ENCODE data around the gene SMYD3. TPM values are rescaled to one million over a fixed set of nuclear protein-coding genes. Genes with fewer than 3 reads are reported as not detected.

Gene SMYD3
- total RNA-seq, 1 donor from 2014 or later = 27.9 TPM

DNA sequence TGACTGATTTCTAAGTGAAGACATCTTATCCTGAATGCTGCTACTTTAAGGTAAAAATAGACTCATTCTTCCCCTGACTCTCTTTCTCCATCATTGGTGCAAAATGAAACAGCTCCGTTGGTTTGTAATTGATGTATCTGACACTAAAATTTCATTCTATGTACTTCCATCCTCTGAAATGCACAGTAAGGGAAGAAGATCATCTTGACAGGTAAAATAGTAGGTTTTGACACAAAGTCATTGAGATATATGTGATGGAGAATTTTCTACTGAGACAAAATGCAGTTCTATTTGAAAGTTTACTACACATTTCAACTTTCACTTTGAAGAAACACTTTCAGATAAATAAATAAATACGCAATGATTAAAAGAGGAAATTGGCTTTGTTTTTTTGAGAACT, 348.9 kb downstream of the SMYD3 start:
- DNase-seq (ENCODE audit: extremely low read depth, low read depth, low spot score) = no peak

DNA sequence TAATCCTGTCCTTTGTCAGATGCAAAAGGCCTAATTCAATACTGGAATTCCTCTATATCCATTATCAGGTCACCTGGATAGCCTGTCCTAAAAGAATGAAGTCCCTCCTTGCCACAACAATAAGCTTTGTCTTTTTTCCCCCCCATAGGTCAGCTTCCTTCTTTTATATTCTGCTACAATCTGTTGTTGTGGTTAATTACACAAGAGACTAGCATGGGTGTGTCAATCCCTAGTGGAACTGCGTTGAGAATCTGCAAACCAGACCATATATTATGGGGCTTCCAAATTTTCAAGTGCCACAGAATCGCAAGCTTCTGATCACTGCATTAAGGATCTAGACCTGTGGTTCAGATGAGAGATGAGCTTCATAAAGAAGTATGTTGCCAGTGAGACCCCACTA, 349.6 kb downstream of the SMYD3 start:
- DNase-seq (ENCODE audit: extremely low read depth, low read depth, low spot score) = no peak

DNA sequence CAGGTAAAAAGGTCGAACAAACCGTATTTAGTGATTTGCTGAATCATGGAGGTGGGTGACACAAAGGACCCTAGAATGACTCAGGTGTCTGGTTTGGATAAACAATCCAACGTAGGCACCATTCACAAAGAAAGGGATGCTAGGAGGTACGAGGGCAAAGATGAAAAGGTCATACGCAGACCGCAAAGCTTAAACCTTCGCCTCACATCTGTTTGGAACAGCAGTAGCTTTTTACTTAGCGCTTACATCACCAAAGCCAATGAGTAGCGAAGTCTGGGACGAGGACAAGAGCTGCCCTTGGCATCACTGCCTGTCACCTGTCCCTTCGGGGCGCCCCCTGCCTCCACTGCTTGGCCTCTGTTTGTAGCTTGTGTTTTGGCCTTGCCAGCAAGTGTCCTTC, 350.2 kb downstream of the SMYD3 start:
- DNase-seq (ENCODE audit: extremely low read depth, low read depth, low spot score) = no peak

DNA sequence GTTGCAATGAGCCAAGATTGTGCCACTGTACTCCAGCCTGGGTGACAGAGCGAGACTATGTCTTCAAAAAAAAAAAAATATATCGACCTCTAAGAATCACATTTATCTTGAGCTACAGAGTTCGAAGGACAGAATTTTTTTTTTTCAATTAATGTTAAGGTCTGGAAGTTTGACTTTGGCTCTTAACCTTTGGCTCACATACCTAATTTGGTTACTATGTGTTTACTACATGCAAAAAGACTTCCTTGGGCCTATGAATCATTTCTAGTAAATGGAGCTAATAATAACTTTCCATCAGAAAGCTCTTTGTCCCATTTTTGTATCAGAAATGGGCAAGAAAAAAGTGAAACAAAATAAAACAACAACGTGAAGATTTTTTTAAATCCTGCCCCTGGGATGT, 351.2 kb downstream of the SMYD3 start:
- no peak for DNase-seq (ENCODE audit: extremely low read depth, low read depth, low spot score)

DNA sequence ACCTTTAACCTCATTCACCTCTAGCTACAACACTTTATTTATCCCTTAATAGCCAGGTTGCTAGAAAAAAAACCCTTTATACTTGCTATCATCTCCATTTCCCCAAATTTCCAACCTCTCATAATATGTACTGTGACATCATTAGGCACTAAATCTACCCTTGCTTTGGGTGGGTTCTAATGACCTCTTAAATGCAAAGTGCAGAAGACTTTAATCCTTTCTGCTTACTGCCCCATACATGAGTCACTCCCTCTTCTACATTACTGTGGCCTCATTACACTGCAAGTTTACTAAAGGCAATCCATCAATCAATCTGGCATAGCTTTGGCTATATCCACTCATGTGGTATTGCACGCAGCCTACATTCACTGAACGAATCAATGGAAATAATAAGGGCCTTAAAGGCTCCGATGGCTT, 353.3 kb downstream of the SMYD3 start:
- DNase-seq (ENCODE audit: extremely low read depth, low read depth, low spot score) = no peak

DNA sequence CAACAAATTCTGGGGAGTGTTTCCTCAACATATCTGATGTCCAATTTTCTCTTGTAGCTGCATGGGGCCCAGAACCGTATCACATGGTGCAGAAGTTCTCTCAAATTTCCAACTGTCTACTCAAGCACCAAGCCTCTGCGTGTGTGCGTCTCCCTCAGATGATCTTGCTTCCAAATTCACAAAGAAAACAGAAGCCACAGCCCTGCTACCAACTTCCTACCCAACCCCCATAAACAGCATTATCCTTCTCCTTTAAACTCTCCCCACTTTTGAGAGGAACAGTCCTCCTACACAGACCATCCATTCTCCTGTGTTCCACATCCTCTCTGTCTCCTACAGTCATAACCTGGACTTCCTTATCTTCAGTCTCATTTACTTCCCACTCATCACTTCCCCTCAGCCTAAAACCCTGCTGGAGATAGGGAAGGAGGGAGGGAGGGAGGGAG, 354.1 kb downstream of the SMYD3 start:
- DNase-seq (ENCODE audit: extremely low read depth, low read depth, low spot score) = no peak

DNA sequence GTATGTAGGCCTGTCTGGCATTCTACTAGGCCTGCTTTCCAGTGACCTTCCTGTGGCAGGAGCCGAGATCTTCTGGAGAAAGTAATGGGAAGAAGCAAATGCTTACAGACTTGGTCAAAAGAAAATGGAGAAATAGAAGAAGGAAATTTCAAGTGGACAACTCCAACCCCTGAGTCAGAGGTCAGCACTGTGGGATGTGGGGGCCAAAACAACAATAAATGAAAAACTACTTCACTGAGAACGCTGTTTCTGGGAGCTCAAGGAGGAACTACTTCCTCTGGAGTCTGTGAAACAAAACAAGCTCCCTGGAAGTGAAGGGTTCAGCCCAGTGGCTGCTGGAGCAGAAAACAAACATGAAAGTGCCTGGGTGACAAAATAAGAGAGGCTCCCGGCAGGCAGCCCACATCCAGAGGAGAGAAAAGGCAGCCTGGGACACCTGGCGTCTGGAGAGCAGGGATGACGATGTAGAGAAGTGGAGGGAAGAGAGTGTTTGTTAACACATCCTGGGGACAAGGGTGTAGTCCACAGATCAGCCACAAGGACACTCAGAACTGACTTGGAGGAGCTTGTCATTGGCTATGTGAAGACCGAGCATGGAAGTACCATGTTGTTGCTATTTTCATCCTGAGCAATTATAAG, 355.2 kb downstream of the SMYD3 start:
- DNase-seq (ENCODE audit: extremely low read depth, low read depth, low spot score) = no peak

DNA sequence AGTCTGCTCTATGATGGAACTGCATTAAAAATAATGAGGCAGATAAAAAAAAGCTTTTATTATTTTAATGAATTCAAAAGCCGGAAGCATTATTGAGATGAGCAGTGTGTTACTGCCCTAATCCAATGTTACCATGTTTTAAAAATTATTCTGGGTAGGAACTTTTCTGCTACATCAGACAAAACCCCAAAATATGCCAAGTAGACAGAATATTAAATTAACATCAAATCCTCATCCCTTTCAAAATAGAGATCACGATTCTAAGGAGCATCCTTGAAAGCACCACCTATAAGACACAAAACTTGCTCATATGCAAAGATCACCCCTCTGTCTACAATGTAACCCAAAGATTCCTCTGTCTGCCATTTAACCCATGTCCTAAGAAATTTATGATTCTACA, 357.5 kb downstream of the SMYD3 start:
- DNase-seq (ENCODE audit: extremely low read depth, low read depth, low spot score) = no peak

DNA sequence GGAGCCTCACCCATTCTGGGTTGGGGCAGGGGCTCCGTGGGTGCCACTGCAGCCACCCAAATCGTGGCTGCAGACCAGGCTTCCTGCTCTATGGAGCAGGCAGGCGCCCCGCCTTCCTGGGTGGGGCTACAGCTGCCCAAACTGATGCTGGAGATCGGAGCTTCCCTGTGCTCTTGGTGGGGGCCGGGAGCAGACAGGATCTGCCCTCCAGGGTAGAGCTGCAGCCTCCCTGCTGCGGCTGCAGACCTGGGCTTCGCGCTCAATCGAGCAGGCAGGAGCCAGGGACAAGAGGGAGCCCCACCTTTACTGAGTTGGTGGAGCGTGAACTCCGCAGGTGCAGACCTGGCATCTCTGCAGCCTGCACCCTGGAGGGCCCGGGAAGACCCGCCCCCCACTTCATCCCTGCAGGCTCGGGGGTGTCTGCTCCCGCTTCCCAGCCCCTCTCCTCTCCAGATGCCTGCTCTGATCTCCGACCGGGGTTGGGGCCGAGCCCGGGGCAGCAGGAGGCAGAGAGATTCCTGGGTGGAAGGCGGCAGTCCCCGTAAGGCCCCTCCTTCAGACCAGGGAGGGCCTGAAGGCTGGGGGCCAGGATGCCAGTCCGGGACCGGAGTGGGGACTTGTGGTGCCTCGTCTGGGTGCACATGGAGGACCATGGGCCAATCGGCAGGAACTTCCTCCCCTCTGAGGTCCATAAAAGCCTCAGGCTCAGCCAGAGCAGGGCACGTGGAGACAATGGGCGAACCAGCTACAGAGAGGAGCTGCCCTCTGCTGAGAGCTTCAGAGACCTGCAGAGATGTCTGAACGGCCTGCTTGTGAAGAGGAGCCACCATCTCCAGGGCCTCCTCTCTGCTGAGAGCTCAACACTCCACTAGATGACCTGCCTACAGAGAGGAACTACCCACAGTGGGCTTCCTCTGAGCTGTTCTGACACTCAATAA, 359.3 kb downstream of the SMYD3 start:
- DNase-seq (ENCODE audit: extremely low read depth, low read depth, low spot score) = no peak

DNA sequence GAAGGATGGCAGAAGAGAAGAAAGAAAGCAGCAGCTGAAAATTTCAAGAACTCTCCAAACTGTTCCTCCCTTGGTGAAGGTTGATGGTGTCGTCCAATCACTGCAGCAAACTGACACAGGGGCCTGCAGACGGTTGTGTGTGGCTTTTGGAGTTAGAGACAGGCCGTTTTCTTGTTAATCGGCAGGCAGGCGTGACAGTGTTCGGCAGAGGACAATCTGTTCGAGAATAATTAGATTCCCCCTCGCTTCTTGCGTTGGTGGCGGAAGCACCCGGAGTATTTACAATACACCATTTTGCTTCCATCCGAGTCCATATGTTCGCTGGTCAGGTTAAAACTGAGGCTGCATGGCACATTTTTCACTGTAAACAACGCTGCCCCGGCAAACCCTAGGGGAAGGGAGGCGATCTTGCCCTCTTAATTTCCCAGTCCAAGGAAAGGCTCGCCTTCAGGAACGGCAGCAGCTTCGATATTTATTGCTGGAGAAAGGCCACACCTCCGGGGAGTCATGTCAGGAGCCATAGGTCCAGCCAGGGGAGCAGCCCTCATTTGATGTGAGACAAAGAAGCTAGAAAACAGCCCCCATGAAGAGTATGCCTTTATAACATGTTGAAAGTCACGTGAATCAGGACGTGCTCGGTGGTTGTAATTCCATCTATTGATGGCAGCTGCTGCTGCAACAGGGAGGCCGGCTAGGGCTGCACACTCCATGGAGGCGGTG, 360.1 kb downstream of the SMYD3 start:
- no peak for DNase-seq (ENCODE audit: extremely low read depth, low read depth, low spot score)

DNA sequence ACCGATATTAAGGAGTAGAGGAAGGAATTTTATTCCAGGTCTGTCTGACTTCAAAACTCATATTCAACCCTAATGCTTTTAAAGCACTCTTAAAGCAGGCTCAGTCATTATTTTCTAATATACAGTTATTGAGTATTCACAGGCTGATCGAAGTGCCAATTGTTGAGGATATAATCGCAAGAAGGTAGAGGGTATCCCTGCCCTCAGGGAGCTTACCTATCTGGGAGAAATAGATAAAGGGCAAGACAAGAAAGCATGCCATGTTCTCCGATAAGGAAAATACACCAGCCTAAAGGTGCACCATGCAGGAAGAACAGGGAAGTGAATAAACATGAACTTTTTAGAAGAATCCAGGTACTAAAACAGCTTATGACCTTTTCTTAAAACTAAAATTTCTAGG, 361.2 kb downstream of the SMYD3 start:
- DNase-seq (ENCODE audit: extremely low read depth, low read depth, low spot score) = no peak

DNA sequence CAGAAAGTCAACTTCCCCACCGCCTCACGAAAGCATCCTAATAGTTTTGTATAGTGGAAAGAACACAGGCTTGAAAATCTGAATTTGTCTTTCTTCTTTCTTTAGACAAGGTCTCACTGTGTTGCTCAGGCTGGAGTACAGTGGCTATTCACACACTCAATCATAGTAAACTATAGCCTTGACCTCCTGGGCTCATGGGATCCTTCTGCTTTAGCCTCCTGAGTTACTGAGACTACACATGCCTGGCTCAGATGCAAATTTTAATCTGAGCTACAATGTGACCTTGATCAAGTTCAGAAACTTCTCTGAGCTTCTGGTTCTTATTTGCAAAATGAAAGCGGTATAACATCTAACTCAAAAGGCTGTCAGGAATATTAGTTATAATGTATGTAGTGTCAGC, 362.1 kb downstream of the SMYD3 start:
- no peak for DNase-seq (ENCODE audit: extremely low read depth, low read depth, low spot score)

DNA sequence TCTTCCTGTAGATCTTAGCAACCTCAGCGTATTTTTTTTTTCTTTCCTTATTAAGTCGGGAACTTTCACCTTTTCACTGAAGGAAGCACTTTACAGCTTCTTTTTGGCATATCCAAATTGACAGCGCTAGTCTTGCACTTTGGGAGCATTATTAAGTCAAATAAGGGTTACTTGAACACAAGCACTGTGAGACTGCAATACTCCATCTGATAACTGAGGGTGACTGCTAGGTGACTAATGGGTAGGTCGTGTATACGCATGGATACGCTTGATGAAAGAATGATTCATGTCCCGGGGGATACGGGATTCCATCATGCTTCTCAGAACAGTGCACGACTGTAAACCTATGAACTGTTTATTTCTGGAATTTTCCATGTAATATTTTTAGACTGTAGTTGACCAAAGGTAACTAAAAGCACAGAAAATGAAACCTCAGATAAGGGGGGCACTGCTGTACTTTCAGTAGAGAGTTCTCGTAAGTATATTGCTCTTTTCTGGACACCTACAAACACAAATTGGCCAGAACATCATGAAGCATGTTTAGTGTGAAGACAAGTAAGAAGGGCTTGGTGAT, 364.7 kb downstream of the SMYD3 start:
- no peak for DNase-seq (ENCODE audit: extremely low read depth, low read depth, low spot score)

DNA sequence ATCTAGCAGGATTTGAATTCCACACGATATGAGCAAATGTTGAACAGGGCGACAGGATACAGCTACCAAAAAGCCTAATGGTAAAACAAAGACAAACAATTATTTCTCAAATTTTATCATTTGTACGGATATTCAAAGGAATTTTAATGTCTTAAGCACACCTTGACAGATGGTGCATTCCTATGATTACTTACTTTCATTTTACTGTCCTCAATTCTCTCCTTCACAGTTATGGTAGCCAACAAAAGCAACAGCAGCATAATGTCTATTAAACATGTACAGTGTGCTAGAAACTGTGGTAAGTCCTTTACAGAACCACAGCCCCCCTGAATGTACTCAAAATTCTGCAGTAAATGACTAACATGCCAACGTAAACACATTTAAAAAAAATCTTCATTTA, 365.8 kb downstream of the SMYD3 start:
- no peak for DNase-seq (ENCODE audit: extremely low read depth, low read depth, low spot score)

DNA sequence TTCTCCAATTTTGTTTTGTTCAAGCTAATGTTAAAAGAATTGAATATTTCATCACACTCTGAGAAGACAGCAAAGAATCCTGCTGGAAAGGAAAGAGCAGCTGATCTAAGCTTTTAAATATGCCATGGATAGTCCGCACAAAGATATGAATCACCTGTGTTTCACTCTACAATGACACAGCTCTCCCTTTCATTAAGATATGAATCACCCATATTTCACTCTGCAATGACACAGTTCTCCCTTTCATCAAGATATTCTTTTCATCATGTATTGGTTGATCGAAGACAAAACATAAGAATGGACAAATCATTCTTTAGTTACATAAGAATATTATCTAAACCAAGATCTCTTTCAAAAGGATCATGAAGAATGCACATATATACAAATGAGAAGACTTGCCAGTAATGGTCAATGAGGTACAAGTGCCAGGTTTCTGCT, 367.3 kb downstream of the SMYD3 start:
- no peak for DNase-seq (ENCODE audit: extremely low read depth, low read depth, low spot score)

DNA sequence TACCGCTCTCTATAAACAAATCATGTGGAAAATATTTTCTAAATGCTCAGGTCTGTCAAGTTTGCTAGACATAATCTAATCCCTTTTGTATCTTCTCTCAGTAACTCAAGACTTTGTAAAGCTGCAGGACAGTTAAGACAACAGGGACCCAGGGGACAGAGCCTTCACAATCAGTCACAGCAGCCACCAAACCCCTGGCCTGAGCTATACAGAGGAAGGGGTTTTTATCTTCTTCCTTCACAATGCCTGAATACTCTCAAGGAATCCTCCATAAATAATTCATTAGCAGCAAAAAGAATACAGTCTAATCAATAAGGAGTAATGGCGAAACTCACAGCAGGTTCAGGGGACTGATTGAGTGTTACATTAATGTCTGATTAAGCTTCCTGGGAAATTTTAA, 368.3 kb downstream of the SMYD3 start:
- DNase-seq (ENCODE audit: extremely low read depth, low read depth, low spot score) = no peak

DNA sequence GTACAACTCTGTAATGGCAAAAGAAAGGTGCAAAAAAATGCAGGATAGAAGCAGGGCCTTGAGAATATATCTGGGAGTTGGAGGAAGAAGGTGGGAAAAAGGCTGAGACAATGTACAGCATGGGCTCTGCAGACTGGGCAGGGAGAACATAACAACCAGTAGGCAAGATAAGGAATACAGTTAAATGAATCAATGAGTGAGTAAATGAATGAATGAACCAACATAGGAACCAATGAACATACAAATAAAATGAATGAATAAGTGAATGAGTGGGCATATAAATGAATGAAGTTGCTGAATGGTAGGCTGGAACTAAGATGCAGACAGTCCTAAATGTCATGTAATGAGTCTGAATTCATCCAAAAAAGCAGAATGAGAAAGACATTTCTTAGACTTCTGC, 370.6 kb downstream of the SMYD3 start:
- DNase-seq (ENCODE audit: extremely low read depth, low read depth, low spot score) = no peak

DNA sequence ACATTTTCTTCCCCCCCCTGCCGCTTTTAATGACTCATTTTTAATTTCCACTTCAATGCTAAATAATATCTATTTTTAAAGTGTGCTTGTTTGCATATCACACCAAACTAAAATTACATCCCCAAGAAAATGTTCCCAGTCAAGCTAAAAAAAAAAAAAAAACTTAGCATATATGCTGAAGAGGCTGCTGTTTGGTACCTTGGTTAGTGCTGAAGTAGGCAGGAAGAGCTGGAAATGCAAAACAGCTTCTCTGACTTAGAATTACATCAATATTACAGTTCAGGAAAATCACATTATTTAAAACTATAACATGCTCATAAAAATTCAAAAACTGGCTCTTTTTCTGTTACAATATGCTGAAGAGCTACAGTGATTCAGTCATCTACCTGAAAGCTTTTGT, 372.3 kb downstream of the SMYD3 start:
- DNase-seq (ENCODE audit: extremely low read depth, low read depth, low spot score) = no peak

DNA sequence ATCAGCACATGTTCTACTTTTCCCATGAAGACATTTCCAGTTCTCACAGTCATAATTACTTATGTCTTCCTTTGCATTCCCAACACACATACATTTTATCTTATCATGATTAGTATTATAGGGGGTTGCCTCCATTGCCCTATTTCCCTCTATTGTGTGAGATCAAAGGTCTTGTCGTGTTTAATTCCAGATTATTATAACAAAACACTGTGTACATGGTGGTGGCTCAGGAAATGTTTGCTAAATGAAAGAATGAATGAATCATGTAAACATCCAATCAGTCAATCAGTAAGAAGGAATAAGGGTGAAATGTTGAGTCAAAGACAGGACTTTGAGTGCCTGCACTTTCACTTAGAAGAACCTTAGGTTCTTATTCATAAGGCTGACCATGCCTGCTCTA, 376.0 kb downstream of the SMYD3 start:
- DNase-seq (ENCODE audit: extremely low read depth, low read depth, low spot score) = no peak

DNA sequence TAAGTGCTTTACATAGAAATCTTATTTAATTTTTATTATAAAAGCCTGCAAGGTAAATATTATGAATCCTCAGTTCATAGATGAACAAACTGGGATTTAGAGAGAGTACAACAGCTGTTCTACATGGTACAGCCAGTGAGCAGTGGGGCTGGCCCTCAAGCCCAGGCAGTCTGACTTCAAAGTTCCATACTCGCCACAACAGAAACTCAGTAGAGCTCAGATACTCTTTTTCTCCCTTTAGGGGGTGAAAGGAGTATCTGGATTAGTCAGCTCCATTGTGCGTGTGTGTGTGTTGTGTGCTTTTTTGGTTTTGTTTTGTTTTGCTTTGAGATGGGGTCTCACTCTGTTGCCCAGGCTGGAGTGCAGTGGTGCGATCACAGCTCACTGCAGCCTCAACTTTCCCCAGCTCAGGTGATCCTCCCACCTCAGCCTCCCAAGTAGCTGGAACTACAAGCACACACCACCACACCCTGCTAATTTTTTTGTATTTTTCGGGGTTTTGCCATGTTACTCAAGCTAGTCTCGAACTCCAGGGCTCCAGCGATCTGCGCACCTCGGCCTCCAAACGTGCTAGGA, 378.5 kb downstream of the SMYD3 start:
- no peak for DNase-seq (ENCODE audit: extremely low read depth, low read depth, low spot score)

DNA sequence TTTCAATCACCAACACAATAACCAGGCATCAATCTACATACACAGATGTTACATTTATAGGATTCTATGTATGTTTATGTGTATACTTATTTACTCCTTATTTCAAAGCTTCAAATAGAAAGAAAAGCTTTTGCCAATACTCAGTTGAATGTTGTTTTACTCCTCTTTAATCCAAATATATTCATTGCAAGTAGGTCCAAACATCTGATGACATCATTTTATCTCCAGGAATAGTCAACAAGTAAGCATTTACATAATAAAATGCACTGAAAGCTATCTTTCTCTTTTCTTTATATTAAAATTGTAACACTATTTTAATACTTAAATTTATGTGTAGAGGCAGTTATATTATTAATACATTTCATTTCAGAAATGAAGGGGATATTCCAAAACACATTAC, 380.5 kb downstream of the SMYD3 start:
- no peak for DNase-seq (ENCODE audit: extremely low read depth, low read depth, low spot score)
